ENCODE data around the gene CSNK1D.
A peak's percentile ranks its signal among the peaks of the same experiment; 100 is the strongest.
"Not testable (repeated sequence)": the region's sequence is repeated elsewhere in the genome, so short reads cannot be mapped to it uniquely, and the experiment has no call there.

The CSNK1D gene

GRCh38 chr17:82272495-82273326, 789 bp downstream of the CSNK1D start:
- DNase-seq (ENCODE audit: low read depth): no peak

GRCh38 chr17:82271401-82271800, 2.1 kb downstream of the CSNK1D start:
- DNase-seq (ENCODE audit: low read depth): no peak

GRCh38 chr17:82270651-82271050, 2.8 kb downstream of the CSNK1D start:
- no peak for DNase-seq (ENCODE audit: low read depth)

- no peak for DNase-seq (ENCODE audit: low read depth)
Measured at GRCh38 chr17:82269882-82270500, 3.5 kb downstream of the CSNK1D start.

- DNase-seq (ENCODE audit: low read depth): no peak
Measured at GRCh38 chr17:82269138-82269881, 4.2 kb downstream of the CSNK1D start.

- DNase-seq (ENCODE audit: low read depth): no peak
Measured at GRCh38 chr17:82267575-82268379, 5.7 kb downstream of the CSNK1D start.

DNA sequence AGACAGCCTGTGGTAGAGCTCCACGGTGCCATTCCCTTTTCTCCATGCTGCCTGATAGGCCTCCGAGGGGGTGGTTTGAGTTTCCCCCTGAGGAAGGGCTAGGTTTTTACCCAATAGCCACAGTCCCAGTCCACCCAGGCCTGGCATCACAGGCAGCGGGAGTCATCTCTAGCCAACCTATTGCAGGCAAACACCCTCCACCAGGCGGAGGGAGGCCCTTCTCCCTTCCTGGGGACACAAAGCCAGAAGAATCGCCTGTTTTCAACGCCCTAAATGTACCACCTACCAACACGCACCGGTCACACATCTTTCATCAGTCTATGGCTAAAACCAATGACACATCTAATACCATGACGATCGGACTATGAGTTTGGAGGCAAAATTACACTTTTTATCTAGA, 7.4 kb downstream of the CSNK1D start:
- no peak for DNase-seq (ENCODE audit: low read depth)

- no peak for DNase-seq (ENCODE audit: low read depth)
Measured at GRCh38 chr17:82263641-82264040, 9.9 kb downstream of the CSNK1D start.

- DNase-seq (ENCODE audit: low read depth): no peak
Measured at GRCh38 chr17:82262344-82262743, 11.2 kb downstream of the CSNK1D start.

GRCh38 chr17:82259972-82260961, 13.2 kb downstream of the CSNK1D start:
- not testable (repeated sequence) for DNase-seq (ENCODE audit: low read depth)

DNA sequence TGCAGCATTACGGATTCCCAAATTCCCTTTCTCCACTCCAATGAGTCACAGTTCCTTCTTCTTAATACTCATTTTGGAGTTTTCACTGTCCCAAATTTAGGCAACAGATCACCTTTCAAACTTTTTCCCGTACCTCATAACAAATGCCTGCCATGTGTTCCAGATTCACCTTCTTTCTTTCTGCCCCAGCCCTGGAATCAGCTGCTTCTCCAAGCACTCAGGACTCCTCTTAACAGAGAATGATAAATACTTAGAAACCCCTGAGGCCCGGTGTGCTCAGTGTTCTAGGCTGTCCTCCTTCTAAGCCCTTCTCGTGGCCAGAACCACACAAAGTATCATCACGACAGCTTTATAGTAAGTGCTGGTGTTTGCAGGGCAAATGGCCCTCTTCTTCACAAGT, 14.9 kb downstream of the CSNK1D start:
- no peak for DNase-seq (ENCODE audit: low read depth)

- peak; percentile 64 for DNase-seq (ENCODE audit: low read depth)
Measured at GRCh38 chr17:82257473-82257872, 16.0 kb downstream of the CSNK1D start.

DNA sequence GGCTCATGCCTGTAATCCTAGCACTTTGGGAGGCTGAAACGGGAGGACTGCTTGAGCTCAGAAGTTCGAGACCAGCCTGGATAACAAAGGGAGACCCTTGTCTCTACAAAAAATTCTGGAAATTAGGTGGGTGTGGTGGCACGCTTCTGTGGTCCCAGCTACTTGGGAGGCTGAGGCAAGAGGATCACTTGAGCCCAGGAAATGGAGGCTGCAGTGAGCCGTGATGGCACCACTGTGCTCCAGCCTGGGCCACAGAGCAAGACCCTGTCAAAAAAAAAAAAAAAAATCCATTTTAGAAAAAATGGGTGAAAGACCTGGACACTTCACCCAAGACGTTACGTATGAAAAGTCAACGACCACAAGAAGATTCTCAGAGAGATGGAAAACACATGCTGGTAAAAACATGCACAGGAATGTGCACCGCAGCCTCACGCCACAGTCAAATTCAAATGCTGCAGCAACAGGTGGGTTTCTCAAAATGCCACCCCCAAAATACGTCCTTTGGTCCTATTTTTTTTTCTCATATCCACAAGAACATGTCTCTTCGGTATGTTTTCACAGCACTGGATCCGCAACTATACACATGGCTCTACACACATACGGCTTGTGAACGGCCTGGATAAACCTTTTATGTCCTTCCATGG, 17.1 kb downstream of the CSNK1D start:
- no peak for DNase-seq (ENCODE audit: low read depth)

GRCh38 chr17:82255402-82255972, 18.0 kb downstream of the CSNK1D start:
- DNase-seq (ENCODE audit: low read depth): no peak

DNA sequence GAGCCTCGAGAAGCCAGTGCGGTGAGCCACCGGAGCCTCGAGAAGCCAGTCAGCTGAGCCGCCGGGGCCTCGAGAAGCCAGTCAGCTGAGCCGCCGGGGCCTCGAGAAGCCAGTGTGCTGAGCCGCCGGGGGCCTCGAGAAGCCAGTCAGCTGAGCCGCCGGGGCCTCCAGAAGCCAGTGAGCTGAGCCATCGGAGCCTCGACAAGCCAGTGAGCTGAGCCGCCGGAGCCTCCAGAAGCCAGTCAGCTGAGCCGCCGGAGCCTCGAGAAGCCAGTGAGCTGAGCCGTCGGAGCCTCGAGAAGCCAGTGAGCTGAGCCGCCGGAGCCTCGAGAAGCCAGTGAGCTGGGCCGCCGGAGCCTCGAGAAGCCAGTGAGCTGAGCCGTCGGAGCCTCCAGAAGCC, 18.8 kb downstream of the CSNK1D start:
- not testable (repeated sequence) for DNase-seq (ENCODE audit: low read depth)

DNA sequence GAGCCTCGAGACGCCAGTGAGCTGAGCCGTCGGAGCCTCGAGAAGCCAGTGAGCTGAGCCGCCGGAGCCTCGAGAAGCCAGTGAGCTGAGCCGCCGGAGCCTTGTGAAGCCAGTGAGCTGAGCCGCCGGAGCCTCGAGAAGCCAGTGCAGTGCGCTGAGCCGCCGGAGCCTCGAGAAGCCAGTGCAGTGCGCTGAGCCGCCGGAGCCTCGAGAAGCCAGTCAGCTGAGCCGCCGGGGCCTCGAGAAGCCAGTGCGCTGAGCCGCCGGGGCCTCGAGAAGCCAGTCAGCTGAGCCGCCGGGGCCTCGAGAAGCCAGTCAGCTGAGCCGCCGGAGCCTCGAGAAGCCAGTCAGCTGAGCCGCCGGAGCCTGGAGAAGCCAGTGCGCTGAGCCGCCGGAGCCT, 19.4 kb downstream of the CSNK1D start:
- not testable (repeated sequence) for DNase-seq (ENCODE audit: low read depth)

DNA sequence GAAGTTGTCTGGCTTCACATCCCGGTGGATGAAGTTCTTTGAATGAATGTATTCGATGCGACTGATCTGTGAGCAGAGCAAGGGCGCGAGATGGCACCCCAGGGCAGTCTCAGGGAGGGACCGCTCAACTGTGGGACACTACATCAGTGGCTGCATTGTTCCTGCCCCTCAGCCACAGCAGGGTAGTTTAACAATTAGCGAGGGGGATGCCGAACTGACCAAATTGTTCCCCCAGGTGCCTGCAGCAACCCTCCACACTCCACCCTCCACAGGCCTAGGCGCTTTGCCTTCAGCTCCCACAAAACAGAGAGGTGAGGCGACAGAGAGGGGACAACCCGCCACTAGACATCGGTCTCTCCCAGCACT, 20.3 kb downstream of the CSNK1D start:
- DNase-seq (ENCODE audit: low read depth): no peak

GRCh38 chr17:82252511-82253178, 20.9 kb downstream of the CSNK1D start:
- no peak for DNase-seq (ENCODE audit: low read depth)

- DNase-seq (ENCODE audit: low read depth): no peak
Measured at GRCh38 chr17:82250868-82251500, 22.5 kb downstream of the CSNK1D start.

Measured in activated T-cell treated with anti-CD3 and anti-CD28 coated beads for 24 hours (primary cell).